A549 (cell line): ENCODE measurements around the gene TMEM51. TPM values are rescaled to one million over a fixed set of nuclear protein-coding genes. Genes with fewer than 3 reads are reported as not detected.

Source experiments
- ATAC-seq, 2 experiments: fragments of 200-7000 bp in 1 of 2; fragments of >200 bp in 1 of 2; cut with Nextera tagmentation in 1 of 2; cut with Tn5 transposase in 1 of 2; 3 replicates each; pipeline versions ENCODE4 v1.8.0 to v1.9.1; 2018 to 2020; ENCODE audit warnings: mild to moderate bottlenecking in 1 of 2, moderate library complexity in 1 of 2
- CTCF ChIA-PET: fragments of 300-600 bp; sonication (Branson Sonifier 250); formaldehyde crosslinking; extraction: SDS; loops from one replicate; lab custom pipeline; 2021; ENCODE audit warnings: antibody characterized with exemption, inconsistent platforms; lab: Yijun Ruan, JAX
- POLR2A ChIA-PET: fragments of 350-600 bp; formaldehyde crosslinking; extraction: SDS; loops from one replicate; lab custom pipeline; 2021; ENCODE audit warnings: antibody characterized with exemption, inconsistent platforms; lab: Yijun Ruan, JAX
- DNase-seq, 2 experiments: peaks; one replicate each; pipeline versions ENCODE4 v3.0.0 to v3.0.0-alpha.2; 2011 to 2016; ENCODE audit warnings: low read depth in 1 of 2, low spot score in 1 of 2
- FAIRE-seq: peaks from 2 replicates; lab custom pipeline; 2011; peaks lifted over from hg19 to GRCh38; lab: Jason Lieb, UNC
- H3K27ac ChIP-seq, 2 experiments: fragments of >200 bp; sonication (Bioruptor Twin); formaldehyde crosslinking; 3 replicates each; pipeline ENCODE4 v1.5.1; 2016 to 2017
- H3K4me1 ChIP-seq: fragments of >200 bp; sonication (Bioruptor Twin); formaldehyde crosslinking; 3 replicates; pipeline ENCODE4 v1.6.1; 2016
- H3K4me2 ChIP-seq: fragments of >200 bp; sonication (Bioruptor Twin); formaldehyde crosslinking; 3 replicates; pipeline ENCODE4 v1.6.1; 2016
- H3K4me3 ChIP-seq: fragments of >200 bp; sonication (Bioruptor Twin); formaldehyde crosslinking; 3 replicates; pipeline ENCODE4 v1.5.1; 2016
- H3K9me3 ChIP-seq: fragments of >200 bp; sonication (Bioruptor Twin); formaldehyde crosslinking; 3 replicates; pipeline ENCODE4 v1.6.1; 2016
- CBX2 ChIP-seq: fragments of 200-600 bp; sonication (generic); IDR thresholded peaks from 2 replicates; pipeline ENCODE4 v1.6.1; 2016; ENCODE audit warnings: low read depth, mild to moderate bottlenecking, borderline replicate concordance
- CHD2 ChIP-seq: fragments of 150-350 bp; IDR thresholded peaks from 2 replicates; pipeline ENCODE4 v1.6.1; 2014; ENCODE audit warnings: low read length; ENCODE audit not compliant: partially characterized antibody
- CHD4 ChIP-seq: fragments of 200-600 bp; sonication (generic); IDR thresholded peaks from 2 replicates; pipeline ENCODE4 v1.6.1; 2016; ENCODE audit warnings: antibody characterized with exemption, mild to moderate bottlenecking, borderline replicate concordance
- EP300 ChIP-seq, 2 experiments: fragments of >200 bp; sonication (Bioruptor Twin); formaldehyde crosslinking; IDR thresholded peaks; 2 replicates in 1 of 2; 3 replicates in 1 of 2; pipeline ENCODE4 v1.6.1; 2016 to 2017
- ESRRA ChIP-seq: fragments of 150-350 bp; IDR thresholded peaks from 2 replicates; pipeline ENCODE4 v1.6.1; 2014; ENCODE audit warnings: mild to moderate bottlenecking, low read length, borderline replicate concordance
- FOXS1 ChIP-seq: fragments of 250-450 bp; sonication (Bioruptor Pico); IDR thresholded peaks from 2 replicates; pipeline ENCODE4 v1.5.0; 2020; ENCODE audit warnings: mild to moderate bottlenecking, moderate library complexity
- GATA3 ChIP-seq: IDR thresholded peaks from 2 replicates; pipeline ENCODE4 v1.6.1; 2012; ENCODE audit warnings: borderline replicate concordance
- HEYL ChIP-seq: fragments of 250-450 bp; sonication (Bioruptor Pico); IDR thresholded peaks from 2 replicates; pipeline ENCODE4 v1.8.0; 2021; ENCODE audit warnings: mild to moderate bottlenecking, moderate library complexity
- HOXA7 ChIP-seq: fragments of 250-450 bp; sonication (Bioruptor Pico); IDR thresholded peaks from 2 replicates; pipeline ENCODE4 v1.5.0; 2020; ENCODE audit warnings: mild to moderate bottlenecking, moderate library complexity
- HOXB13 ChIP-seq: fragments of 250-450 bp; sonication (Bioruptor Pico); IDR thresholded peaks from 2 replicates; pipeline ENCODE4 v1.5.0; 2020; ENCODE audit warnings: low read depth, mild to moderate bottlenecking, moderate library complexity
- JUN ChIP-seq, 2 experiments: fragments of >200 bp; sonication (Bioruptor Twin); formaldehyde crosslinking; IDR thresholded peaks; 2 replicates in 1 of 2; 3 replicates in 1 of 2; pipeline ENCODE4 v1.6.1; 2016 to 2017
- KDM1A ChIP-seq: fragments of 200-600 bp; sonication (generic); IDR thresholded peaks from 2 replicates; pipeline ENCODE4 v1.6.1; 2016; ENCODE audit warnings: low read depth, mild to moderate bottlenecking
- KDM5A ChIP-seq: fragments of 200-600 bp; sonication (generic); IDR thresholded peaks from 2 replicates; pipeline ENCODE4 v1.6.1; 2016; ENCODE audit warnings: antibody characterized with exemption, mild to moderate bottlenecking
- MAZ ChIP-seq: fragments of 150-350 bp; IDR thresholded peaks from 2 replicates; pipeline ENCODE4 v1.6.1; 2014; ENCODE audit warnings: antibody characterized with exemption, low read depth, low read length, borderline replicate concordance
- NPAS2 ChIP-seq: fragments of 250-450 bp; sonication (Bioruptor Pico); IDR thresholded peaks from 2 replicates; pipeline ENCODE4 v1.8.0; 2022; ENCODE audit warnings: mild to moderate bottlenecking, moderate library complexity, borderline replicate concordance
- NR3C1 ChIP-seq: fragments of >200 bp; sonication (Bioruptor Twin); formaldehyde crosslinking; IDR thresholded peaks from 3 replicates; pipeline ENCODE4 v1.6.1; 2017
- POLR2A ChIP-seq: IDR thresholded peaks from 2 replicates; pipeline ENCODE4 v1.6.1; 2012; ENCODE audit warnings: mild to moderate bottlenecking, low read length
- RAD21 ChIP-seq, 2 experiments: fragments of >200 bp in 1 of 2; sonication (Bioruptor Twin) in 1 of 2; formaldehyde crosslinking in 1 of 2; IDR thresholded peaks in 1 of 2; conservative IDR thresholded peaks in 1 of 2; 2 replicates in 1 of 2; 3 replicates in 1 of 2; pipeline ENCODE4 v1.6.1; 2012 to 2018; ENCODE audit warnings: inconsistent platforms in 1 of 2
- RCOR1 ChIP-seq: fragments of 150-350 bp; IDR thresholded peaks from 2 replicates; pipeline ENCODE4 v1.6.1; 2014; ENCODE audit warnings: antibody characterized with exemption, low read length, low read depth
- RNF2 ChIP-seq: fragments of 200-600 bp; sonication (generic); IDR thresholded peaks from 2 replicates; pipeline ENCODE4 v1.6.1; 2016; ENCODE audit warnings: low read depth, mild to moderate bottlenecking, antibody characterized with exemption, moderate library complexity, borderline replicate concordance
- SMC3 ChIP-seq: fragments of >200 bp; sonication (Bioruptor Twin); formaldehyde crosslinking; IDR thresholded peaks from 3 replicates; pipeline ENCODE4 v1.6.1; 2018; ENCODE audit warnings: inconsistent platforms
- SREBF2 ChIP-seq: fragments of 450-650 bp; IDR thresholded peaks from 2 replicates; pipeline ENCODE4 v1.6.1; 2014; ENCODE audit warnings: mild to moderate bottlenecking, moderate library complexity
- TFCP2L1 ChIP-seq: fragments of 250-450 bp; sonication (Bioruptor Pico); IDR thresholded peaks from 2 replicates; pipeline ENCODE4 v1.5.0; 2021; ENCODE audit warnings: mild to moderate bottlenecking
- ZC3H11A ChIP-seq: fragments of 450-650 bp; IDR thresholded peaks from 2 replicates; pipeline ENCODE4 v1.6.1; 2014; ENCODE audit warnings: antibody characterized with exemption, mild to moderate bottlenecking
- ZFP36 ChIP-seq: fragments of 450-650 bp; IDR thresholded peaks from 2 replicates; pipeline ENCODE4 v1.6.1; 2014; ENCODE audit warnings: borderline replicate concordance; ENCODE audit not compliant: partially characterized antibody
- ZNF302 ChIP-seq: fragments of 250-450 bp; sonication (Bioruptor Pico); IDR thresholded peaks from 2 replicates; pipeline ENCODE4 v1.9.0; 2021; ENCODE audit warnings: inconsistent platforms, mild to moderate bottlenecking, moderate library complexity
- WGBS: methylation state at CpG from one replicate; pipeline ENCODE4 v1.1.6; 2017; ENCODE audit errors: missing lambda C conversion rate; 5-methylcytosine and 5-hydroxymethylcytosine counted together
- polyA plus RNA-seq, 4 experiments: library from polyadenylated mRNA; depleted of rRNA in 3 of 4; stranded (reverse); fragments of >200 nt; fragmentation: RNase III in 1 of 4; extraction: RNeasy Plus Mini Kit Qiagen cat#74134 plus additional on column Dnase treatment in 1 of 4; gene quantifications; 2 replicates in 3 of 4; 3 replicates in 1 of 4; pipeline ENCODE4 v1.2.3, GENCODE V29; 2011 to 2017
- TF ChIP-seq, protein P1 (sequence below): fragments of 150-350 bp; IDR thresholded peaks from 2 replicates; pipeline ENCODE4 v1.6.1; 2014; ENCODE audit warnings: low read depth, mild to moderate bottlenecking, low read length
- TF ChIP-seq, protein P2 (sequence below): fragments of 250-450 bp; sonication (Bioruptor Pico); IDR thresholded peaks from 2 replicates; pipeline ENCODE4 v1.5.0; 2021; ENCODE audit warnings: mild to moderate bottlenecking, moderate library complexity, borderline replicate concordance
- TF ChIP-seq, protein P3 (sequence below): fragments of >200 bp; sonication (Bioruptor Twin); formaldehyde crosslinking; IDR thresholded peaks from 2 replicates; pipeline ENCODE4 v1.6.1; 2016
- TF ChIP-seq, protein P4 (sequence below): IDR thresholded peaks from 2 replicates; pipeline ENCODE4 v1.6.1; 2012

Gene TMEM51
- polyA plus RNA-seq, 2 of the 4 experiments (the other 2 are of a cell fraction) = 20.0 to 22.8 TPM

DNA sequence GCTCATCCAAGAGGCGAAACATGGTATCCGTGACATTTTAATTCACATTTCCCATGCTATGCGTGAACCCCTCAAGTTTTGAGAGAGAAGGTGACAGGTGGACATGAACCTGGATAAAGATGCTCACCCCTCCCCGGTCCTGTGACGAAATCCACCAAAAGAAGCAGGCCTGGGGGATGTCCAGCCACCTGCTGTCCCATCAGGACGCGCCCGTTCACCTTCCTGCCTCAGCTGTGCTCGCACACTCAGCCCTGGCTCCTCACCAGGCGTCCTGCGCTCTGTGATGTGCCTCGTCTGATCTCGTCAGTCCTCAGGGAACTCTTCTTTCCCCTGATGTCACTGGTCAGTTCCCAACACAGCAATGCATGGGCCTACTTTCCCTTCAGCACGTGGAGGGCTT, 103.8 kb downstream of the TMEM51 start:
- TF ChIP-seq NR3C1 = no peak
- no peak for TF ChIP-seq ZFP36
- TF ChIP-seq JUN (IDR thresholded peaks at IDR 0.05) = no peak
- TF ChIP-seq, protein P1, sequence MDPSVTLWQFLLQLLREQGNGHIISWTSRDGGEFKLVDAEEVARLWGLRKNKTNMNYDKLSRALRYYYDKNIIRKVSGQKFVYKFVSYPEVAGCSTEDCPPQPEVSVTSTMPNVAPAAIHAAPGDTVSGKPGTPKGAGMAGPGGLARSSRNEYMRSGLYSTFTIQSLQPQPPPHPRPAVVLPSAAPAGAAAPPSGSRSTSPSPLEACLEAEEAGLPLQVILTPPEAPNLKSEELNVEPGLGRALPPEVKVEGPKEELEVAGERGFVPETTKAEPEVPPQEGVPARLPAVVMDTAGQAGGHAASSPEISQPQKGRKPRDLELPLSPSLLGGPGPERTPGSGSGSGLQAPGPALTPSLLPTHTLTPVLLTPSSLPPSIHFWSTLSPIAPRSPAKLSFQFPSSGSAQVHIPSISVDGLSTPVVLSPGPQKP = no peak
- TF ChIP-seq MAZ = no peak
- TF ChIP-seq, protein P2, sequence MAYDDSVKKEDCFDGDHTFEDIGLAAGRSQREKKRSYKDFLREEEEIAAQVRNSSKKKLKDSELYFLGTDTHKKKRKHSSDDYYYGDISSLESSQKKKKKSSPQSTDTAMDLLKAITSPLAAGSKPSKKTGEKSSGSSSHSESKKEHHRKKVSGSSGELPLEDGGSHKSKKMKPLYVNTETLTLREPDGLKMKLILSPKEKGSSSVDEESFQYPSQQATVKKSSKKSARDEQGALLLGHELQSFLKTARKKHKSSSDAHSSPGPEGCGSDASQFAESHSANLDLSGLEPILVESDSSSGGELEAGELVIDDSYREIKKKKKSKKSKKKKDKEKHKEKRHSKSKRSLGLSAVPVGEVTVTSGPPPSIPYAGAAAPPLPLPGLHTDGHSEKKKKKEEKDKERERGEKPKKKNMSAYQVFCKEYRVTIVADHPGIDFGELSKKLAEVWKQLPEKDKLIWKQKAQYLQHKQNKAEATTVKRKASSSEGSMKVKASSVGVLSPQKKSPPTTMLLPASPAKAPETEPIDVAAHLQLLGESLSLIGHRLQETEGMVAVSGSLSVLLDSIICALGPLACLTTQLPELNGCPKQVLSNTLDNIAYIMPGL = no peak
- no peak for TF ChIP-seq RAD21 (conservative IDR thresholded peaks at IDR 0.05 in 1 of 2, IDR thresholded peaks at IDR 0.05 in 1 of 2)
- no peak for TF ChIP-seq POLR2A
- TF ChIP-seq TFCP2L1 = no peak
- TF ChIP-seq, protein P3, sequence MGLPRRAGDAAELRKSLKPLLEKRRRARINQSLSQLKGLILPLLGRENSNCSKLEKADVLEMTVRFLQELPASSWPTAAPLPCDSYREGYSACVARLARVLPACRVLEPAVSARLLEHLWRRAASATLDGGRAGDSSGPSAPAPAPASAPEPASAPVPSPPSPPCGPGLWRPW = no peak
- TF ChIP-seq RNF2 = no peak
- no peak for TF ChIP-seq RCOR1
- no peak for TF ChIP-seq SMC3
- TF ChIP-seq HOXA7 (CRISPR knock-in tag) = no peak
- no peak for TF ChIP-seq CHD4
- TF ChIP-seq SREBF2 = no peak
- TF ChIP-seq, all 56 proteins: peak for 0
- DNase-seq (no peak), FAIRE-seq (no peak), ATAC-seq (no peak)
- ChIA-PET POLR2A (no interaction called here), CTCF (no interaction called here)
- Histone ChIP-seq H3K9me3 (no peaks in the 10 kb centered on the region), H3K27ac (no peak overlapping the region), H3K4me2 (no peak overlapping the region), H3K4me3 (no peak overlapping the region), H3K4me1 (peaks cover 13% of the 10 kb centered on the region)
- 84% methylated on average over 14 of the region's 14 CpGs for WGBS

DNA sequence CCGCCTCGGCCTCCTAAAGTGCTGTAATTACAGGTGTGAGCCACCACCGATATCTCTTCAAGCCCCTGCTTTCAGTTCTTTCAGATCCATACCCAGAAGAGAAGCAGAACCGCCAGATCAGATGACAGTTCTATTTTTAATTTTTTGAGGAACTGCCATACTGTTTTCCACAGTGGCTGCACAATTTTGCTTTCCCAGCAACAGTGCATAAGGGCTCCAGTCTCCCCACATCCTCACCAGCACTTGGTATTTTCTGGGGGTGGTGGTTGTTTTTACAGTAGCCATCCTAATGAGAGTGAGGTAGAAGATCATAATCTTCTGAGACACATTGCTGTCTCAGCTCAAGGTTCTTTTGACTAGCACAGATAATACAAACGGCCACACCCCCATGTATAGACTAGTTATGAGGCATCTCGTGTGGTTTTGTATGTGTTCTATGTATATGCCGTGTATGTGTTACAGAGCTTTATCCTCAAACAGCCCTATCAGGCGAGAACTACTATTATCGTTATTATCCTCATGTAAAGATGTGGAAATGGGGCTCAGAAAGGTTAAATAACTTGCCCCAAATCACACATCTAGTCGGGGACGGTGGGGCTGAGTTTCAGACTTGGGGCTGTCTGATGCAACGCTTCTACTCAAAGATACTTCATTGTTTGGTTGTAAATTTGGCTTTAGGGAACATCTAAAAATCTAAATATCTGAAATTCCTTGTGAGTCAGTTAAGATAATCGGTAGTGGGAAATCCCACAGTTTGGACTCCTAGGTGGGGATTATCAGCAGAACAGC, 105.5 kb downstream of the TMEM51 start:
- ChIA-PET POLR2A (no interaction called here), CTCF (interaction anchor here (0.7 to 1.2 kb wide), 2 partner anchors 14 to 130 kb away, joined by 3 read pairs; no protein-coding TSS in a partner anchor)
- no peak for FAIRE-seq

More for the DNA sequence above, 105.5 kb downstream of the TMEM51 start:
- TF ChIP-seq ZC3H11A (no peak), HEYL (CRISPR knock-in tag) (no peak), NPAS2 (no peak), GATA3 (no peak), ESRRA (no peak), KDM1A (no peak), HOXB13 (CRISPR knock-in tag) (no peak), CBX2 (no peak), POLR2A (no peak), ZNF302 (CRISPR knock-in tag) (no peak), FOXS1 (no peak), MAZ (no peak), CHD2 (no peak), EP300 (IDR thresholded peaks at IDR 0.05) (no peak), HOXA7 (CRISPR knock-in tag) (no peak), RAD21 (conservative IDR thresholded peaks at IDR 0.05 in 1 of 2, IDR thresholded peaks at IDR 0.05 in 1 of 2) (no peak), ZFP36 (no peak), KDM5A (no peak)
- TF ChIP-seq, protein P4, sequence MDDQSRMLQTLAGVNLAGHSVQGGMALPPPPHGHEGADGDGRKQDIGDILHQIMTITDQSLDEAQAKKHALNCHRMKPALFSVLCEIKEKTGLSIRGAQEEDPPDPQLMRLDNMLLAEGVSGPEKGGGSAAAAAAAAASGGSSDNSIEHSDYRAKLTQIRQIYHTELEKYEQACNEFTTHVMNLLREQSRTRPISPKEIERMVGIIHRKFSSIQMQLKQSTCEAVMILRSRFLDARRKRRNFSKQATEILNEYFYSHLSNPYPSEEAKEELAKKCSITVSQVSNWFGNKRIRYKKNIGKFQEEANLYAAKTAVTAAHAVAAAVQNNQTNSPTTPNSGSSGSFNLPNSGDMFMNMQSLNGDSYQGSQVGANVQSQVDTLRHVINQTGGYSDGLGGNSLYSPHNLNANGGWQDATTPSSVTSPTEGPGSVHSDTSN = no peak
- Histone ChIP-seq H3K4me2 (no peak overlapping the region), H3K27ac (no peak overlapping the region), H3K4me3 (no peak overlapping the region), H3K4me1 (peaks cover 13% of the 10 kb centered on the region), H3K9me3 (no peaks in the 10 kb centered on the region)
- WGBS = 87% methylated on average over 13 of the region's 13 CpGs
- DNase-seq = no peak
- ATAC-seq = no peak
